Measurements from ENCODE around the gene HYPK. TPM values are rescaled to one million over a fixed set of nuclear protein-coding genes. Genes with fewer than 3 reads are reported as not detected.

The HYPK gene
- total and polyA plus RNA-seq, 5 experiments from 2014 or later: 7.7 to 28.9 (median 14.1) TPM

Small RNA genes within 50 kb of the gene (microRNA-seq; reads per million reads assigned to microRNA genes)
- gene MIR1282 (ENCODE audit: borderline microRNAs expressed): not detected

Other genes with a start within 250 kb of the HYPK start
- 10 to 100 TPM; 46.9 to 49.8 TPM for gene PPIP5K1, start 210.4 kb upstream of the HYPK start, total RNA-seq
- gene PPIP5K1, start 210.4 kb upstream of the HYPK start, polyA plus RNA-seq: 1 to 10 TPM; 3.3 to 7.0 (median 6.5) TPM
- gene CKMT1B, start 206.6 kb upstream of the HYPK start, total RNA-seq: not detected
- not detected for gene CKMT1B, start 206.6 kb upstream of the HYPK start, polyA plus RNA-seq
- 1 to 10 TPM; 4.2 to 5.4 TPM for gene STRC, start 181.8 kb upstream of the HYPK start, total RNA-seq
- under 1 TPM in 1 of 3 donors, not detected in 2; 0.08 TPM for gene STRC, start 181.8 kb upstream of the HYPK start, polyA plus RNA-seq
- 1 to 10 TPM; 5.8 TPM for gene CATSPER2, start 151.8 kb upstream of the HYPK start, total RNA-seq
- gene CATSPER2, start 151.8 kb upstream of the HYPK start, polyA plus RNA-seq: 1 to 10 TPM in 2 of 3 donors, under 1 TPM in 1; 0.24 to 1.5 (median 1.3) TPM
- gene CKMT1A, start 106.7 kb upstream of the HYPK start, total RNA-seq: not detected
- gene CKMT1A, start 106.7 kb upstream of the HYPK start, polyA plus RNA-seq: not detected
- 100 to 1,000 TPM; 147 to 150 TPM for gene PDIA3, start 54.2 kb upstream of the HYPK start, total RNA-seq
- gene PDIA3, start 54.2 kb upstream of the HYPK start, polyA plus RNA-seq: 100 to 1,000 TPM; 246 to 310 (median 268) TPM
- gene ELL3, start 23.6 kb upstream of the HYPK start, total RNA-seq: 1 to 10 TPM; 4.0 to 4.4 TPM
- 1 to 10 TPM in 2 of 3 donors, under 1 TPM in 1; 0.73 to 2.1 (median 1.4) TPM for gene ELL3, start 23.6 kb upstream of the HYPK start, polyA plus RNA-seq
- gene SERF2, start 8.3 kb upstream of the HYPK start, total RNA-seq: 100 to 1,000 TPM; 549 to 584 TPM
- 1,000 to 10,000 TPM; 1,905 to 2,412 (median 2,207) TPM for gene SERF2, start 8.3 kb upstream of the HYPK start, polyA plus RNA-seq
- gene SERINC4, start 379 bp upstream of the HYPK start, total RNA-seq: under 1 TPM; 0.23 to 0.27 TPM
- 1 to 10 TPM; 2.1 to 4.2 (median 3.5) TPM for gene SERINC4, start 379 bp upstream of the HYPK start, polyA plus RNA-seq
- 10 to 100 TPM; 15.8 to 18.7 TPM for gene MFAP1, start 24.1 kb downstream of the HYPK start, total RNA-seq
- gene MFAP1, start 24.1 kb downstream of the HYPK start, polyA plus RNA-seq: 10 to 100 TPM in 2 of 3 donors, 1 to 10 TPM in 1; 5.2 to 18.0 (median 10.4) TPM
- gene WDR76, start 26.4 kb downstream of the HYPK start, total RNA-seq: 10 to 100 TPM in 1 of 2 experiments, 1 to 10 TPM in 1; 8.6 to 12.3 TPM
- 1 to 10 TPM; 5.3 to 7.3 (median 5.6) TPM for gene WDR76, start 26.4 kb downstream of the HYPK start, polyA plus RNA-seq